ENCODE data around the gene ASTL. TPM values are rescaled to one million over a fixed set of nuclear protein-coding genes. Genes with fewer than 3 reads are reported as not detected.
"Not testable (repeated sequence)": the region's sequence is repeated elsewhere in the genome, so short reads cannot be mapped to it uniquely, and the experiment has no call there.

ASTL gene
- total RNA-seq, 1 experiment from 2014 or later, result not detected

DNA sequence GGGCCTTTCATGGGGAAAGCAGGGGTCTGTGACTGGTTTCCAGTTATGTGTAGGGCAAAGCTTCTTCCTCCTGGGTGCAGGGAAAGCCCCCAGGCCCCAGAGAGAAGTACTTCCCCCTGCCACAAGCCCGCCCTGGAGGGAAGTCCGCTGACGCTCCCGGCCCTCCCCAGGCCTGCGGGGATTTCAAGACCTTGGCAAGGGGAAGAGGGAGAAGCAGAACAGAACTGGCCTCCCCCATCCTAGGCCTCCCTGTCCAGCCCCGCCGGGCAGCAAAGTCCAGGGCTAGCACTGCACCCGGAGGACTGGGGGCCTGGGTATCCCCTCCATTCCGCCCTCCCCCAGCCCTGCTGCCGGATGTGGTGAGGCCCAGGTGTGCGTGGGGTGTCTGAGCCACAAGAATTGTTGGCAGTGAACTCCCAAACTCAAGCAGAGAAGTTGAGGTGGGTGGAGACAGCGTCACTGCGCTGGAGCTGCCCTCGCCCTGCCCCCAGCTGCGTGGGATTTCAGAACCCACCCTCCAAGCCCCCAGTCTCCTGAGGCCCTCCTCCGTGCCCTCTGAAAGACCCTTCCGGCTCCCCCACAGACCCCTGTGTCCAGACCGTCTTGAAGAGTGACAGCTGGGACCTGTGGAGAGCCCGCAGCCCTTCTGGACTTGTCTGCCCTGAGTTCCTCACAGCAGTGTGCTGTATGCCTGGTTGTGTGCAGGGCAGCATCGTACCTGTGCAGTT lies 8.0 kb upstream of the ASTL start:
- no peak for DNase-seq (ENCODE audit: low read depth)

DNA sequence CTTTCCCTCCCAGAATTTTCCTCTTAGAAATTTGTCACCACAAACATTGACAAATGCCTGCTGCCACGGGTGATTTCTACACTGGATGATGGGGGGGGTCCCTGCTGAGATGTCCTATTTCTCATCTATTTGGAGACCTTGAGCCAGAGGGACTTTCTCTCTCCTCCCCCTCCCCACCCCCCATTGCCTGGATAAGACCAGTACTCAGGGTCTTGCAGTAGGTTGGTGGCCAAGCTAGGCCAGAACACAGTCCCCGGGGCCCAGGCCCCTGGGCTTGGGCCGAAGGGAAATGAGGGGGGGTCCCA lies 7.5 kb upstream of the ASTL start:
- DNase-seq (ENCODE audit: low read depth), result no peak

DNA sequence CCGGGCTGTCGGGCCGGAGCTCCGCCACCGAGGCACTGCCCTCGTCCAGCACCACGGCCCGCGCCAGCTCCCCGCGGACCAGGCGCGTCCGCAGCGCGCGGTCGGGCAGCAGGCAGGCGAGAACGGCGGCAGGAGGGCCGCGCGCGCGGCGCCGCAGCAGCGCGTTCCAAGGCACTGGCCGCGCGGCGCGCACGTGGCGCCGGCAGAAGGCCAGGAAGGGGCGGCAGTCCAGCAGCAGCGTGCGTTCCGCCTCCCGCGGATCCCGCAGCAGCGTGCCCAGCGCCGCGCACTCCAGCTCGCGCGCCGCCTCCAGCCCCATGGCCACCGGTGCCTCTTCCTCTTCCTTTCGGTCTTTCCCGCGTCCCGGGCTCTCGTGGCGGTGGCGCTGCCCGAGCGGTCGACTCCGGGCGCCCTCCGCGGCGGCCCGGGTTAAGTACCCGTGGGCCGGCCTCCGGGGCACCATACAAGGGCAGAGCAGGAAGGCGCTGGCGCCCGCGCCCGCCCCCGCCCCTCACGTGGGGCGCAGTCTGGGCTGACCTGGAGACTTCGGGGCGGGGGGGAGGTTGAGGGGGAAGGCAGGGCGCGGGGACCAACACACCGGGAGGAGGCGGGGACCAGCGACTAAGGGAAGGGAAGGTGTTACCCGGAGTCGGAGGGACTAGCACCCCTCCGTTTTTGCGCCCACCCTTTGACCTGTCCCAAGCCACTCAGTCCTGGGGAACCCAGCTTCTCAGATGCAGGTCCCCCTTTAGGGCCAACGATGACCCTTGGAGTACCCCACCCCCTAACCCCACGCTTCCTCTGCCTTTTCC lies 6.9 kb upstream of the ASTL start, which contains the start of gene DUSP2:
Gene DUSP2, minus strand, starts transcription at position 405 of the 812 bp plus-strand sequence. Its CDS starts 86 bp downstream, at position 319.
- peak; percentile 49 for DNase-seq (ENCODE audit: low read depth)

DNA sequence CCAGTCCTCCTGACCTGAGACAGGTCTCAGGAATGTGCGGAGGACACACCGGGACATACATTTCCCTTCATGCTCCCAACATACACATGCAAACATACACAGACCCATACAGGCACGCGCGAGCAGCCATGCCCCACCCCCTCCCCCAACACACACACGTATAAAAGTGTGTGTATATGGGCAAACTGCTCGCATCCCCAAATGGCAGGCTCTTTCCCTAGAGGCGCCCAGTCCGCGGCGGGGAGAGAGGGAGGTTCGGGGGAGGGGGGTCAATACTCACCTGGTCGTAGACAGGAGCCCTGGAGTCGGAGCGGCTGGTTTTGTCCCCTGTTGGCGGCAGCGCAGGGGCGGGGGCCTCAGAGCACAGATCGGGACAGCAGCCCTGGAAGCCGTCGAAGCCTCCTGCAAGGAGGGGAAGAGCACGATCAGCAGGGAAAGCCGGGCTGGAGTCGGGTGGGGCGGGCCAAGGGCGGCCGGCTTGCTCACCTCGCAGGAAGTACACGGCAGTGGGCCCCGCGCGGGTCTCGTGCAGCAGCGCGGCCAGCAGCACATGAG lies 6.3 kb upstream of the ASTL start:
- peak; percentile 10 for DNase-seq (ENCODE audit: low read depth)

DNA sequence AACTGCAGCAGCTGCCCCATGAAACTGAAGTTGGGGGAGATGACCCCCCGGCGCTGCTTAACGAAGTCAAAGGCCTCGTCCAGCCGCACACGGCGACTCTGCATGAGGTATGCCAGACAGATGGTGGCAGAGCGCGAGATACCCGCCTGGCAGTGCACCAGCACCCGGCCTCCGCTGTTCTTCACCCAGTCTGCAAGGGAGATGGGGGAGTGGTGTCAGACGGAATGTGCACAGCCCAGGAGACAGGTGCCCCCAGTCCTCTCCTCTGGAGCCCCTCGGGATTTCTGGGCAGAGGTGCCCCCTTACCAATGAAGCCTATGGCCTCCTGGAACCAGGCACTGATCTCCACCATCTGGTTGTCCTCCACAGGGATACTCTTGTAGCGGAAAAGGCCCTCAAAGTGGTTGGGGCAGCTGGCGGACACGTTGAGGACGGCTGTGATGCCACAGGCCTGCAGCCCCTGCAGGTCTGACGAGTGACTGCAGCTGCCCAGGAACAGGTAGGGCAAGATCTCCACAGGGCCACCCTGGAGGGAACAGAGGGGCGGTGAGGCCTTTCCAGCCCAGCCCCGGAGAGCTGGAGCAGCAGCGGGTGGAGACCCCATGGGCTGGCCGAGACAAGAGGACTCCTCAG lies 5.7 kb upstream of the ASTL start:
- no peak for DNase-seq (ENCODE audit: low read depth)

DNA sequence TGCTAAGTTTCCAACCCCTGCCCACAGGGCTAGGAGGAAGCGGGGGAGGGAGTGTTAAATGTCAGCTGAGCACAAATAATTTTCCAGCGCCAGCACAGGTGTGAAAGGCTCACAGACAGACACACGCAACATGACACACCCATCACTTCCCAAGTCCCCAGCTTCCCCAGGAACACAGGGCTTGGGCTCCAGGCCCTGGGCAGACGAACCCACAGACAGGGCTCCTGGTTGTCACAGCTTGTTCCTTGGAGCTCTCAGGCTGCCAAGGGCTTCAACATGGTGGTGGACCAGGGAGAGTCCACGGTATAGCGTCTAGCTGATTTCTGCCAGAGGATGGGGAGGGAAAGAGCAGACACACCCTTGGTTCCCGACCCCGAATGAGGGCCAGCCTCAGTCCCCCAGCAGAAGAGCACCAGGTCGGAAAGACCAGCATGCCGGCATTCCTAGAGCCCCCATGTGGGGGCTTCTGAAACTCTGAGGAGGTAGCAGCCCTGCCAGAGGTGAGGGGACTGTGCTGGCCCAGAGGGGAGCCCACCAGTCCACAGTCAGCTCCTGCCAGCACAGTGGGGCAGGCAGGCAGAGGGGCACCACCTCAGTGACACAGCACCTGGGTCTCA lies 5.0 kb upstream of the ASTL start:
- no peak for DNase-seq (ENCODE audit: low read depth)

DNA sequence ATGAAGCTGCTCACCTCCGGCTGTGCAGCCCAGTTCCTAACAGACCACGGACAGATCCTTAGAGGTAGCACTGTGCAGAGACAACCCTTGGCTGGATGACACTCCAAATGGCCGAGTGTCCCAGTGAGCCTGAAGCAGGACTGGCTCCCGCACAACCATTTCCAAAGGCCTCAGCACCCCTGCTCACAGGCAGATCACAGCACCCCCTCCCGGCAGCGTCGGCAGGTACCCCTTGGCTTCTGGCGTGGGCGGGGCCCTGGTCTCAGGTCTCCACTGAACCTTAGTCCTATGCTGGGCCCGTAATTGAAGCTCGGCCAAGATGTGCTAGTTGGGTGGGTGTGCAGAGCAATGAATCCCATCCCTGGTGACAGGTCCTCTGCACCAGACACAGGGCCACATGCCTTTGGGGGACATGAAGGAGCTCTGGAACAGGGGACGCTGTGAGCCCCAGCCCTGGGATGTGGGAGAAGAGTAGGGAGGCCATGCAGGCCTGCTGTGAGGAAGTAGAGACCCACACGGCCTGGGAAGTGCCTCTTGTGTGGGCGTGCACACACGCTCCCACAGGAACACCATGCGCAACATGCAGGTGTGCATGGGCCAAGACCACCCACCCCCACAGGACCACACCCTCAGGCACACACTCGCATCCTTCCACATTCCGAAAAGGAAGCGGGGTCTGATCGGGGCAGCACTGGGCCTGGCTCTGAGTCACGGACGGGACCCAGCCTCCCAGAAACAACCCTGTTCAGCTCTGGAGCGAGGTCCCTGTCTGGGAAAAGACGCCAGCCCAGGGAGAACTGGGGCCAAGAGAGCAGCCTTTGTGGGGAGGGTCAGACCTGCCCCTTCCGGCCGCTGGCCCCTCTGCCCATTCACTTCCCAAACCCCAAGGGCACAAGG lies 4.2 kb upstream of the ASTL start:
- DNase-seq (ENCODE audit: low read depth), result no peak

DNA sequence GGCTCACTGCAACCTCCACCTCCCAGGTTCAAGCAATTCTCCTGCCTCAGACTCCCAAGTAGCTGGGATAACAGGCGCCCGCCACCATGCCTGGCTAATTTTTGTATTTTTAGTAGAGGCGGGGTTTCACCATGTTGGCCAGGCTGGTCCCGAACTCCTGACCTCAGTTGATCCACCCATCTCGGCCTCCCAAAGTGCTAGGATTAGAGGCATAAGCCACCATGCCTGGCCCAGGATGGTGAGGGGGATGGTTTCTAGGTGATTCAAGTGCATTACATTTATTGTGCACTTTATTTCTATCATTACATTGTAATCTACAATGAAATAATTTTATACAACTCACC lies 3.3 kb upstream of the ASTL start:
- DNase-seq (ENCODE audit: low read depth), result not testable (repeated sequence)

DNA sequence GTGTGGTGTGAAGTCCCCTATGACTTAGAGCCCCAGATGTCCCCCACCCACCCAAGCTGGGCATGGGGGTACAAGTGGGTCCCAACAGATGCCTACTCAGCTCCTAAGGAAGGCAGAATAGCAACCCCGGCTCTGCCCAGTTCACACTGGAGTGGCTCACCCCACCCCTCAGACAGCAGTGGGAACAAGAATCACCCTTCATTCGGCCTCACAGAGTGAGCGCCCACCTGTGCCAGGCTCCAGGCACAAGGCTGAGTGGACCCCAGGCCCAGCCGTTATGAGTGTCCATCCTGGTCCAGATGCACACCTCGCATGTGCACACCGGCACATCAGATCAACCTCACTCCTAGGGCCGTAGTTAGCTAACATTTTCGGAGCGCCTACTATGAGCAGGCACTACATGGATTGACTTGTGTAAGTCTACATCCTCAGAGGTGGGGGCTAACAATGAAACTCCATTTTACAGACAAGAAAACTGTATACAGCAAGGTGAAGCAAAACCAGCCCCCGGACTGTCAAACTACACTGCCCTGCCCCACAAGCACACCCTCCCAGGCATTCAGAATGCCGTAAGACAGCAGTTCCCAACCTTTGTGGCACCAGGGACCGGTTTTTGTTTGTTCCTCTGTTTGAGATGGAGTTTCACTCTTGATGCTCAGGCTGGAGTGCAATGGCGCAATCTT lies 2.8 kb upstream of the ASTL start:
- no peak for DNase-seq (ENCODE audit: low read depth)

DNA sequence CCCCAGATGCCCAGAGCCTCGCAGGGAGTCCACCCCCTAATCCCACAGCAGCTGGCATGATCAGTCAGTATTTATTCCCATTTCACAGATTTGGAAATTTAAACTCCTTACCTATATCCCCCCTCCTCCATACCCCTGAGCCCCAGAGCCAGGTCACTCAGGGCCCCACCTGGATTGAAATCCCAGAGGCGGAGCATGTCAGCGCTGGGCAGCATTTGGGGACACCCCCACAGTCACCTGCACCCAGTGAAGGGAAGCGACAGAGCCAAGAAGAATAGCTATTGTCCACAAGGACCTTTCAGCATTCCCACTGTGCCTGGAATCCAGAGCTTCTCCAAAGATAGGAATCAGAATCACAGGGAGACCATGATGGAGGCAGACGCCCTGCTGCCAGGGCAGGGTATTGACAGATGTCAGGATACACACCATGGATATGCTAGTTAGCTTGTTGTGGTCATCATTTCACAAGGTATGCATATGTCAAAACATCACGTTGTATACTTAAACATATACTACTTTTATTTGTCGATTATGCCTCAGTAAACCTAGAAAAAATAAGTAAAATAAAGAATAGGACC lies 968 bp upstream of the ASTL start:
- DNase-seq (ENCODE audit: low read depth), result no peak

DNA sequence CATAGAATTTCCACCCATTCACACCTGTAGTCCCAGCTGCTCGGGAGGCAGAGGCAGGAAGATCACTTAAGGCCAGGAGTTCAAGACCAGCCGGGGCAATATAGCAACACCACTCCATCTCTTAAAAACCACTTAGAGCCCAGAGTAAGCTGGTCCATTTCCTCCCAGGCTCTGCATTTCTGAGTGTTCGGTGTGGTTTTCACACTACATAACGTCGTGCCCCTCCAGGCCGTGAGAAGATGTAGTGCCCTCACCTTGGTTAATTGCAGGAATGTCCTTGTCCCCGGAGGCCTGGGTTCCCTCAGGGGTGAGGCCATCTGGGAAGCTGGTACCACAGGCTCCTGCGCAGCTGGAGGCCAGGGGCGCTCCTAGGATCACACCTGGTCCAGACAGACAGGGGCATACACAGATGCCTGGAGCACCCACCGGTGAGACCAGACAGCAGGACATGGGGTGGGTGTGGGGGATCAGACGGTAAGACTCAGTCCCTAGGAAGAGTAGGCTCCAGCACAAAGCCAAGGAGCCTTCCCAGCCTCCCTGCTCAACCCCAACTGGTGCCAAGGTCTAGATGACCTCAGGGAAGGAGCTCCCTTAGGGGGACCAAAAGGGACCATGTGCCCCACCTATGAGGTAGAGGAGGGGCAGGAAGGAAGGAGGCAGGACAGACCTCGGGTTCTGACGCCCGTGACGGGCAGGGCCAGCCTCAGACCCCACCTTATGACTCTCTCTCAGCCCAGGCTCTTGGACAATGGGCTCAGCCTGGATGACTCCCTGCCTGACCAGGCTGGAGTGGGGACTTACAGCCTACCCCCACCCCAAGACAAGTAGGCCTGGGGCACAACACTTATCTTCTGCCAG lies 752 bp downstream of the ASTL start:
- no peak for DNase-seq (ENCODE audit: low read depth)

DNA sequence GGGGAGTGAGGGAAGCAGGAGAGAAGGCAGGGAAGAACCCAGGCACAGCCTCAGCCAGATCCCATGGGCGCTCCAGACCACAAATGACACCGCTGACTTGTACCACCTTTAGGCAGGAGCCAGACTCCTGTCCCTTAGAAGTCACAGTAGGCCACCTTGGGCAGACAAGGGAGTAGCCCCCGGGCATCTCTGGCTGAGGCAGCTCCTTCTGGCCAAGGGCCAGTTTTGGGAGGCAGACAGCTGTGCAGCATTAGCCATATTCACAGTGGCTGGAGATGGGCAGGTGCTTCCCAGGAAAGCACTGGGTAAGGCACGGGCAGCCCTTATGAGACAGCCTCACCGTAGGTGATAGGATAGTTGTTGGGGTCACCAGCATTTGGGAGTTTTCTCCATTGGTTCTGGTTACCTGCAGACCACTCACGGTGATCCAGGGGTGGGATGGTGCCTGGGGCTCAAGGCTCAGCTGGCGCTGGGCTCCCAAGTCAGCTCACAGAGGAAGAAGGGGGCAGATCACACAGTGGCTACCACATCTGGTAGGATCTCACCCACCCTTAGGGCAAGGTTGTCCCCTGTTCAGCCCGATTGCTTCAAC lies 2.1 kb downstream of the ASTL start:
- DNase-seq (ENCODE audit: low read depth), result no peak

DNA sequence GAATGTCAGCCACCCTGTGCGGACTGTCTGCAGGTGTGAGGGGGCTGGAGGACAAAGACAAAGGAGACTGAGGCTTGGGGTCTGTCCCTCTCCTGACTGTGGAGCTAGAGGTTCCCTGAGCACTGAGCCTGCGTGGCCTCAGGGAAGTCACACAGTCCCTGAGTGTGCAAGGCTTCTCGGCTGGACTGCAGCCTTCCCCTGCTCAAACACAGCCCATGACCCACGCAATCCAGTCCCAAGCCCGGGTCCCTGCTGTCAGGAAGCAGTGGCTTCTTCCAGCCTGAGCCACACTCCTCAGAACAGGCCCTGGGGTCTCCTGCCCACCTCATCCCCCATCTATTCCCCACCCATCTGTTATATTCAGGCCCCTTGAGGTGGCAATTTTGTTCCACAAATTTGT lies 2.7 kb downstream of the ASTL start:
- no peak for DNase-seq (ENCODE audit: low read depth)

DNA sequence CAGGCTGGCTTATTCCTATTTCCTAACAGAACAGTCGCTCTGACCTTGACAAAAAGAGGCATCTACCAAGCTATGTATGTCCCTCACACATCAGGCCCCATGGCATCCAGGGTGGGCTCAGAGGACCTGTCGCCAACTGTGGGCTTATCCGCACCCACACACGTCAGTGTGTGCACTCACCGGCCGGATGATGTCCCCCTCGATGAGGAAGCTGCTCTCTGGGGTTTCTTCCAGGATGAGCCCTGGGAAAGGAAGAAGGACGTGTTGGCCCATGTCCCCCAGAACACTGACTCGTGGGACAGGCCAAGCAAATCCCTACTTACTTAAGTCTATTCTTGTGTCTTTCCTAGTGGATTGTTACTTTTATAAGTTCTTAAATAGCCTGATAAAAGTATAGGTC lies 3.1 kb downstream of the ASTL start:
- DNase-seq (ENCODE audit: low read depth), result no peak

DNA sequence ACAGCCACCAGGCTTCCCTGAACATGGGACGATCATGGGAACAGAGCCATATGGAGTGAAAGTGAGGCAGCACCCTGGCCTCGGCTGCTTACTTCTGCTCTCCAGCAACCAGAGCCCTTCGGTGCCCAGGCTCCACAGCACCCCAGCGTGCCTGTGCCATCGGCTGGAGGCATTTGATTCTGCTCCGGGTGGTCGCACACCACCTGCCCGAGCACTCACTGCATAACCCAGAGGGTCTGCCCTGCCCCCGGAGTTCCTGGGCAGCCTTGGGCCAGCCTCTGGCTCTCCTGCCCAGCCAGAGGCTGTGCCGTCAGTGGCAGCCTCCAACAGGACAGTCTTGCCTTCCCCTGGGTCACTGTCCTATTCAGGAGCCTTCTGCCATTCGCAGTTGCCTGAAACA lies 3.9 kb downstream of the ASTL start:
- DNase-seq (ENCODE audit: low read depth), result no peak

DNA sequence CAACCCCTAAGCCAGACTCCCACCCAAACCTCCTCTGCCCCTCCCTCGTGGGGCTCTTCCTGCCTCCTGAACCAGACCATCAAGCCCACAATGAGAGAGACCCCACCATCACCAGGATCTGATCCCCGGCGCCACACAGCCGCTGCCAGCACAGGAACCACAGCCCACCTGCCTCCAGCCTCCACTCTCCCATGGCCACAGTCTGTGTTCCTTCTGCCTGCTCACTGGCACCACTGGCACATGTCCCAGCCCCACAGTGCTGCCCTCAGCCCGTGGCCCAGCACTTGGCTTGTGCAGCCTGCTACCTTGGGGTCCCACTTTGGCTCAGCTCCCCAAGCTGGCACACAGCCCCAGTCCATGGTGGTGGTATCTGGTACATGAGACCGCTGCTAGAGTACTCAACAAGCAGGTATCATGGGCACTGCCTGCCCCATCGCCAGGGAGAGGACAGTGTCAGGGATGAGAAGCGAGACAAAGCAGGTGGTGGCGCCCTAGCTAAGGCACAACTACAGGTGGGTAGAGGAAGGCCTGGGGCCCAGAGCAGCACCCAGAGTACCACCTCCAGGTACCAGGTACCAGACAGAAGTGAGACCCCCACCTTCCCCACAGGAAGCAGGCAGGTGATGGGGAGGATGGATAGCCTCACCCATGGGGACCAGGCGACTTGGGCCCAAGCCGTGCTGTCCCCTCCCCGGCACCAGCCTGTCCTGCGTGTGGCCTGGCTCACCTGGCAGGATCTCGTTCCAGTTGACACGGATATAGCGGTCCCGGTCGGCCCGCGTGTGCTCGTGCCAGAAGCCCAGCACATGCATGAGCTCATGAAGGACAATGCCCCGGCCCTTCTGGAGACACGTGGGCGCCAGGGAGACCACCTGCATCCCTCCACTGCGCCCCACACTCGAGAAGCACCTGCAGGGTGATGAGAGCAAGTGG lies 6.2 kb downstream of the ASTL start:
- DNase-seq (ENCODE audit: low read depth), result no peak

DNA sequence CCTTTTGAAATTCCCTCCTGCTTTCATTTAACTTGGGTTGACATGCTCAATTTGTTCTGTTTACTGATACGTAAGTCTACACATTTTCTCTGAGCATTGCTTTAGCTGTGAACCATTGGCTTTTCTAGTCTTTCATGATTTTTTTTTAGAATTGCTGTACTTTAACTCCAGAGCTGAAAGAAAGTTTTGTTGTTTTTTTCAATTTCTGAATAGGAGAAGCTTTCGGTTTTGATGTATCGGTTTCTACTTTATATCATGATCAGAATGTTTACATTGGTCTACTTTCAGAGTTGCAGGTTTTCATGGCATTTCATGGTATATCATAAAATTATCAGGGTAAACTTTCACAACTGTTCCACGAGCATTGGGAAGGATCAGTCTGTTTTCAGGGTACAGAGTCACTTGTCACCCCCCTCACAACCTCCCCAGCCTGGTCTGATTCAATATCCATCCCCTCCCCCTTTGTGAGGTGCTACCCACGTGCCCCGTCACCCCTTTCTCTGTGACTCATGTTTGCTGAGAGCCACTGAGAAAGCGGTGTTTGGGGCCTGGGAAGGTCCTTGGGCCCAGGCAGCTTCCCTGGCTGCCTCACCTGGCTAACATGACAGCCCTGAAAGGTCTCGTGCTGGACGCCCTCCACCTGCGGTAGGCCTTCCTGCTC lies 7.0 kb downstream of the ASTL start:
- DNase-seq (ENCODE audit: low read depth), result no peak

Measured in HT1080 (cell line).